Caco-2 (cell line): ENCODE data around the gene AQP12A. TPM values are rescaled to one million over a fixed set of nuclear protein-coding genes. Genes with fewer than 3 reads are reported as not detected.

Source experiments
- BruUV-seq: library from RNA; stranded (reverse); fragments of 400-500 nt; replicated peaks from 2 replicates; lab custom pipeline; 2021; lab: Mats Ljungman, UMichigan
- CTCF ChIA-PET: fragments of 300-600 bp; sonication (Branson Sonifier 250); formaldehyde crosslinking; loops from one replicate; lab custom pipeline; 2022; ENCODE audit warnings: antibody characterized with exemption; lab: Charles Lee
- POLR2A ChIA-PET: fragments of 300-600 bp; sonication (Branson Sonifier 250); formaldehyde crosslinking; loops from one replicate; lab custom pipeline; 2022; ENCODE audit warnings: antibody characterized with exemption; lab: Charles Lee
- DNase-seq, 2 experiments: peaks; one replicate each; pipeline versions ENCODE4 v3.0.0 to v3.0.0-alpha.2; 2020 to 2022
- H3K27me3 ChIP-seq: replicated peaks from 2 replicates; pipeline ENCODE4 v1.6.0; 2011; ENCODE audit warnings: low read length; ENCODE audit not compliant: control insufficient read depth, insufficient read depth
- H3K36me3 ChIP-seq: 2 replicates; pipeline ENCODE4 v1.5.1; 2011; ENCODE audit warnings: low read length; ENCODE audit not compliant: control insufficient read depth, insufficient read depth
- H3K4me1 ChIP-seq: fragments of 250-450 bp; sonication (Bioruptor Pico); 2 replicates; pipeline ENCODE4 v1.5.1; 2020; ENCODE audit warnings: mild to moderate bottlenecking
- H3K4me3 ChIP-seq: 2 replicates; pipeline ENCODE4 v1.5.1; 2011; ENCODE audit warnings: low read depth, mild to moderate bottlenecking, control low read depth, low read length
- H3K9me3 ChIP-seq: fragments of 250-450 bp; sonication (Bioruptor Pico); 2 replicates; pipeline ENCODE4 v1.5.1; 2020; ENCODE audit warnings: mild to moderate bottlenecking, moderate library complexity
- H3K27ac Mint-ChIP-seq: one replicate; pipeline ENCODE4 v1.8.0; 2022; ENCODE audit warnings: mixed read lengths; ENCODE audit not compliant: unreplicated experiment
- H3K27me3 Mint-ChIP-seq: one replicate; pipeline ENCODE4 v1.8.0; 2022; ENCODE audit warnings: mixed read lengths; ENCODE audit not compliant: insufficient read depth, unreplicated experiment
- H3K36me3 Mint-ChIP-seq: one replicate; pipeline ENCODE4 v1.8.0; 2022; ENCODE audit warnings: mild to moderate bottlenecking, mixed read lengths; ENCODE audit not compliant: insufficient read depth, unreplicated experiment
- H3K4me1 Mint-ChIP-seq: one replicate; pipeline ENCODE4 v1.8.0; 2022; ENCODE audit warnings: low read depth, mixed read lengths; ENCODE audit not compliant: unreplicated experiment
- H3K4me3 Mint-ChIP-seq: one replicate; pipeline ENCODE4 v1.8.0; 2022; ENCODE audit warnings: mild to moderate bottlenecking, moderate library complexity, mixed read lengths; ENCODE audit not compliant: unreplicated experiment
- H3K9me3 Mint-ChIP-seq: one replicate; pipeline ENCODE4 v1.8.0; 2022; ENCODE audit warnings: mixed read lengths; ENCODE audit not compliant: unreplicated experiment
- intact Hi-C: fragments of 100-400 bp; cut with micrococcal nuclease; formaldehyde crosslinking; loops from one replicate; pipeline ENCODE4 v1.10.0; 2022; ENCODE audit not compliant: unreplicated experiment
- total RNA-seq: library from RNA; stranded (reverse); gene quantifications from 2 replicates; pipeline ENCODE4 v1.2.3, GENCODE V29; 2022
- TF ChIP-seq, protein P1 (sequence below), 2 experiments: fragments of 200-600 bp in 1 of 2; IDR thresholded peaks; 1 replicate in 1 of 2; 2 replicates in 1 of 2; pipeline versions ENCODE4 v1.5.1 to v1.8.0; 2011 to 2022; ENCODE audit warnings: antibody characterized with exemption in 1 of 2, control low read depth in 1 of 2, inconsistent platforms in 1 of 2, low read depth in 1 of 2, low read length in 1 of 2, mild to moderate bottlenecking in 1 of 2, moderate library complexity in 1 of 2; ENCODE audit not compliant: insufficient read depth in 1 of 2, severe bottlenecking in 1 of 2, unreplicated experiment in 1 of 2

The AQP12A gene
- total RNA-seq, 1 experiment from 2014 or later, result not detected

DNA sequence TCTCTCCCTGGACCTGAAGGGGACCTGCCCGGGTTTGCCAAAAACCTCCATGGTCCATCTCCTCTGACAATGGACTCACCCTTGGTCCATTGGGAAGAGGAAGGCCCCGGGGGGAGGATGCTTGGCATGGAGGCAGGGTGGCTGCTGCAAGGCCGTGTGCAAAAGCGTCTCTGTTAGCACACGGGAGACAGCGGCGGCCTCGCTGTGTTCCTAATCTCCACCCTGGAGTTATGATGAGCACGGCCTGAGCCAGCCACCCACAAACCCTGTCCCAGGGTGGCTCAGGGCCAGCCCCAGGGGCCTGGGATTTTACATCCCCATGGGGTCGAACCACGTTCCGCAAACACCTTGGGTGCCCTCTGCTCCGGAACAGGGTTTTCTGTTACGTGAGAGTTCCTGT is 35.8 kb downstream of the AQP12A start:
- intact Hi-C loops, result no loop called here
- H3K9me3 Mint-ChIP-seq, result no peaks in the 10 kb centered on the region

DNA sequence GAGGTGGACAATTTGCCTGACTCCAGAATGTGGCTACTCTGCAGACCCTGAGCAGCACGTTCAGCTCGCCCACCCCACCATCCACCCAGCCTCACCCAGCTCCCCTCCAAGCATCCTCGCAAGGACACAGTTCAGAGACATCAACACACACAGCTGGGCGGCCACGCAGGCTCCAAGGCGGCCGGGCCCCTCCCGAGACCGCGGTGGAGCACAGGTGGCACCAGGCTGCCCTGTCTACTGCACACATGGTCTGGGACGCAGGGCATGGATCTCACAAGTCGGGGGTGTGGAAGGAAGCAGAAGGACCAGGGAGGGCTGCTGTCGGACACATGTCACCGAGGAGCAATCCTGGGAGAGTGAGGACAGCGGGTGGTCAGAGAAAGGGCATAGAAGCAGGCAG is 36.2 kb downstream of the AQP12A start:
- no TSS peak for BruUV-seq
- ChIA-PET POLR2A (no interaction called here), CTCF (no interaction called here)
- Mint-ChIP-seq H3K27me3 (no peaks in the 10 kb centered on the region), H3K9me3 (no peaks in the 10 kb centered on the region), H3K4me3 (no peak overlapping the region), H3K27ac (no peak overlapping the region), H3K4me1 (no peaks in the 10 kb centered on the region), H3K36me3 (no peaks in the 10 kb centered on the region)
- intact Hi-C loops, result no loop called here
- no peaks in the 10 kb centered on the region for H3K4me1 ChIP-seq
- no peaks in the 10 kb centered on the region for H3K27me3 ChIP-seq
- TF ChIP-seq, protein P1, sequence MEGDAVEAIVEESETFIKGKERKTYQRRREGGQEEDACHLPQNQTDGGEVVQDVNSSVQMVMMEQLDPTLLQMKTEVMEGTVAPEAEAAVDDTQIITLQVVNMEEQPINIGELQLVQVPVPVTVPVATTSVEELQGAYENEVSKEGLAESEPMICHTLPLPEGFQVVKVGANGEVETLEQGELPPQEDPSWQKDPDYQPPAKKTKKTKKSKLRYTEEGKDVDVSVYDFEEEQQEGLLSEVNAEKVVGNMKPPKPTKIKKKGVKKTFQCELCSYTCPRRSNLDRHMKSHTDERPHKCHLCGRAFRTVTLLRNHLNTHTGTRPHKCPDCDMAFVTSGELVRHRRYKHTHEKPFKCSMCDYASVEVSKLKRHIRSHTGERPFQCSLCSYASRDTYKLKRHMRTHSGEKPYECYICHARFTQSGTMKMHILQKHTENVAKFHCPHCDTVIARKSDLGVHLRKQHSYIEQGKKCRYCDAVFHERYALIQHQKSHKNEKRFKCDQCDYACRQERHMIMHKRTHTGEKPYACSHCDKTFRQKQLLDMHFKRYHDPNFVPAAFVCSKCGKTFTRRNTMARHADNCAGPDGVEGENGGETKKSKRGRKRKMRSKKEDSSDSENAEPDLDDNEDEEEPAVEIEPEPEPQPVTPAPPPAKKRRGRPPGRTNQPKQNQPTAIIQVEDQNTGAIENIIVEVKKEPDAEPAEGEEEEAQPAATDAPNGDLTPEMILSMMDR (IDR thresholded peaks at IDR 0.05; ENCODE audit: insufficient read depth in 1 of 2, low read depth in 1 of 2, low read length in 1 of 2, severe bottlenecking in 1 of 2, unreplicated experiment in 1 of 2), result no peak
- no peaks in the 10 kb centered on the region for H3K9me3 ChIP-seq
- H3K36me3 ChIP-seq, result no peaks in the 10 kb centered on the region
- H3K4me3 ChIP-seq, result no peak overlapping the region
- no peak for DNase-seq

More for the DNA sequence above, 35.8 kb downstream of the AQP12A start:
- no peak for DNase-seq
- ChIA-PET POLR2A (no interaction called here), CTCF (no interaction called here)
- no peaks in the 10 kb centered on the region for H3K36me3 ChIP-seq
- no peaks in the 10 kb centered on the region for H3K4me1 ChIP-seq
- H3K4me3 ChIP-seq, result no peak overlapping the region
- no TSS peak for BruUV-seq
- H3K27me3 ChIP-seq, result no peaks in the 10 kb centered on the region
- H3K4me1 Mint-ChIP-seq, result no peaks in the 10 kb centered on the region
- no peaks in the 10 kb centered on the region for H3K9me3 ChIP-seq
- no peak overlapping the region for H3K4me3 Mint-ChIP-seq
- H3K27me3 Mint-ChIP-seq, result no peaks in the 10 kb centered on the region
- TF ChIP-seq, protein P1 (IDR thresholded peaks at IDR 0.05; ENCODE audit: insufficient read depth in 1 of 2, low read depth in 1 of 2, low read length in 1 of 2, severe bottlenecking in 1 of 2, unreplicated experiment in 1 of 2), result no peak
- no peak overlapping the region for H3K27ac Mint-ChIP-seq
- H3K36me3 Mint-ChIP-seq, result no peaks in the 10 kb centered on the region

DNA sequence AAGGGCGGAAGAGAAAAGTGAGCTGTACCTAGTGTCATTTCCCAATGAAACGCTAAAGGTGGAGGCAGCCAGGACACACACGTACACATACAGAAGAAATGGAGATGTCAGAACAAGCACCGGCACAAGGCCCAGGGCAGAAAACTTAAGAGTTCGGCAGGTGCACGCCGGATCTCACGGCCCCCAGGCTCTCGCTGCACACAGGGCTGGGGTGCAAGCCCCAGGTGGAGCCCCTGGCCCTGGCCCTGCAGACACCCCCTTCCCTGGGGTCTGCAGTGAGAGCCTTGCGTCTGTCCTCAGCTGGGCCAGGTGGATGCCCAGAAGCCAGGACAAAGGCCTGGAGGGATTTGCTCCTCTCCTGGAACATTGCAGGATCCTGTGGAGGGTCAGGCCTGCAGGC is 36.7 kb downstream of the AQP12A start:
- TF ChIP-seq, protein P1 (IDR thresholded peaks at IDR 0.05; ENCODE audit: insufficient read depth in 1 of 2, low read depth in 1 of 2, low read length in 1 of 2, severe bottlenecking in 1 of 2, unreplicated experiment in 1 of 2), result no peak
- Mint-ChIP-seq H3K27ac (no peak overlapping the region), H3K36me3 (no peaks in the 10 kb centered on the region)

More for the DNA sequence above, 36.7 kb downstream of the AQP12A start:
- no peak for DNase-seq
- no TSS peak for BruUV-seq
- no peaks in the 10 kb centered on the region for H3K9me3 Mint-ChIP-seq
- no peaks in the 10 kb centered on the region for H3K27me3 Mint-ChIP-seq
- H3K4me3 Mint-ChIP-seq, result no peak overlapping the region
- no peaks in the 10 kb centered on the region for H3K27me3 ChIP-seq
- no peaks in the 10 kb centered on the region for H3K9me3 ChIP-seq
- POLR2A ChIA-PET, result no interaction called here
- H3K4me3 ChIP-seq, result no peak overlapping the region
- no peaks in the 10 kb centered on the region for H3K36me3 ChIP-seq
- intact Hi-C loops, result no loop called here
- no peaks in the 10 kb centered on the region for H3K4me1 ChIP-seq
- H3K4me1 Mint-ChIP-seq, result no peaks in the 10 kb centered on the region
- CTCF ChIA-PET, result interaction anchor here (1.1 kb wide), 1 partner anchor 112 kb away, joined by 3 read pairs; no protein-coding TSS in a partner anchor
